Activated T-cell treated with anti-CD3 and anti-CD28 coated beads for 1 hour (primary cell): Measurements from ENCODE around the gene LIN28B.

ENCODE experiments used
- DNase-seq: peaks from one replicate; pipeline ENCODE4 v3.0.0-alpha.2; 2020; ENCODE audit warnings: low read depth

Gene LIN28B

DNA sequence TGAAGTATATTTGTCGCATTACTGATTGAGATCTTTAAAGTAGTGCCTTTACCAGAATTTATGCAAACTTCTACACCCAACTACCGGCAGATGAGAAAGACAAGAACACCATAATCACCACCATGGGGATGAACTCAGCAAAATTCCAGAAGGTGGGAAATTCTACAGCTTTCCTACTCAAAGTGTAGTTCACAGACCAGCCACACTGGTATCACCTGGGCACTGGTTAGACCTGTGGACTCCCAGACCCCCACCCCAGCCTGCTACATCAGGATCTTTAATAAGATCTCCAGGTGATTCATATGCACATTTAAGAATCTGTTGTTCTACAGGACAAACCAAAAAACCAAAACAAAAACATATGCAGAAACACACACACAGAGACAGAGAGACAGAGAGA lies 155.0 kb downstream of the LIN28B start:
- DNase-seq = no peak

DNA sequence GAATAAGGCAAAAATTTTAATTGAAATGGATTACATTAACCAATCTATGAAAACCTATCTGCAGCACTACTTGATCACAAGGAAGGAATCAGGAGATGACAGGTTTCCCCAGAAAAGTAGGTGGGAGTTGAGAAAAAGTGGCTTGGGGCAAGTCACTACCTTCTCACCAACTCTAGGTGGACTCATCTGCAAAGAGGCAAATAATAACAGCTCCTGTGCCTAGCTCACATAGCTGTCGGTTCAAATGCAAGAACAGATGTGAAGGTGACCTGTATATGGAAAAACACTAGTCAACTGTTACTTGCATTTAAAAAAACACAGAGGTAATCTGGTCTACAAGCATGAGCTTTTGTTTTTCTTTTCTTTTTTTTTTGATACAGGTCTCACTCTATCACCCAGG lies 155.7 kb downstream of the LIN28B start:
- no peak for DNase-seq

GRCh38 chr6:105113422-105113821 lies 156.5 kb downstream of the LIN28B start:
- DNase-seq = no peak

GRCh38 chr6:105116150-105116549 lies 159.2 kb downstream of the LIN28B start:
- DNase-seq = no peak

DNA sequence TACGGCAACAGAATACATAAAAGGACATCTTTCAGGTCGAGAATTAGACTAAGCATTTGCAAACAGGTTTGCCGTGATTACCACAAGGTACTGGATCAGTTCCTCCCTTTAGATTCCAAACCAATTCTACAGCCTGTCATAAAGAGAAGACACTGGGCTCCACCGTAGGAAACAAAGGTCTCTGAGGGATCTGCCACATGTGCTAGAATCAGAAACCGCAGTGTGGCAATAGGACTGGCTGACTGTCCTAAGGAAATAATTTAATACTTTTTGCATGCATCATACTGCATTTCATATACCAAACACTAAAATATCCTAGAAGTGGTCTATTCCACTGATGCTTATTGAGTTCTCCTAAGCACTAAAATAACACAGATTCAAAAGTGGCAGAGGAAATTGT lies 163.7 kb downstream of the LIN28B start:
- no peak for DNase-seq

DNA sequence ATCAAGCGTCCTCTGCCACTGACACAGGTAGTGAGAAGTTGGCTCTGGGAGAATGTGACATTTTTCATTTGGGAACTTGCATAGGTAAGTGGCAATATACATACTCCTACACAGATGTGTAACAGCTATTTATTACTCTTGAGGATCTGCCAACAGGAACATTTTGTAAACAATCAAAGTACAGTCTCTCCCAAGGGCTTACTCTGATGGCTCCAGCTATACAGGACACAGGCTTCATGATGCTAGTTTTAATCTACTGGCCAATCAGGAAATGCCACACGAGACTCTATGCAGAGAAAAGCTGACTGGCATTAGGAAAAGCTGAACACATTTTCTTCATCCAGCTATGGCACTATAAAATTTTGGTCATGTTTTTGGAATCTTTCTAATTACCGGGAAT lies 165.1 kb downstream of the LIN28B start:
- no peak for DNase-seq

DNA sequence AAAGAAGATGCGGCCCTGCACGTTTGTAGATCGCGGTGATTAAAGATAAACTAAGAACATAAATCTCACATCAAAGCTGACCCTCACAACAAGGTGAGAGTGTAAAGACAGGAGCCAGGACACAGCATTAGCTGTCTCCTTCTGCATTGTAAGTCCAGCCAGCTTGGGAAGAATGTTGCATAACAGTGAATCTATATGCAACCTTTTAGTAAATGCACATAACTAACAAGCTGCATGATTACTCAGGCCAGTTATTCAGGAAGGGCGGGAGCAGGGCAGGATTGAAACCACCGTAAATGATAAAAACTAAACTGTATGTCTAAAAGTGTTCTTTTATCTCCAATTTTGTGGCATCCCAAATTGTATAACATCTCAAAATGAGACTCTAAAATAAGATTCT lies 165.8 kb downstream of the LIN28B start:
- no peak for DNase-seq
